H1 (cell line): ENCODE results near the gene MED31.
A peak's percentile ranks its signal among the peaks of the same experiment; 100 is the strongest.

ENCODE experiments used
- CHD1 ChIP-seq: IDR thresholded peaks from 2 replicates; pipeline ENCODE4 v1.6.1; 2012; ENCODE audit warnings: low read depth, low read length, improper control_type of control experiment
- CREB1 ChIP-seq: IDR thresholded peaks from 2 replicates; pipeline ENCODE4 v1.6.1; 2012; ENCODE audit warnings: inconsistent platforms
- CTCF ChIP-seq, 3 experiments: IDR thresholded peaks; 1 replicate in 2 of 3; 2 replicates in 1 of 3; pipeline versions ENCODE4 v1.5.1 to v1.6.1; 2011; ENCODE audit warnings: low read length in 3 of 3, mild to moderate bottlenecking in 3 of 3, inconsistent platforms in 2 of 3, low read depth in 1 of 3, moderate library complexity in 1 of 3; ENCODE audit not compliant: insufficient read depth in 1 of 3; ENCODE audit errors: control extremely low read depth in 1 of 3
- POLR2AphosphoS5 ChIP-seq: IDR thresholded peaks from 2 replicates; pipeline ENCODE4 v1.6.1; 2011; ENCODE audit warnings: low read depth, low read length
- RFX5 ChIP-seq: IDR thresholded peaks from 2 replicates; pipeline ENCODE4 v1.6.1; 2011; ENCODE audit warnings: low read depth, low read length, improper control_type of control experiment, borderline replicate concordance
- RXRA ChIP-seq: IDR thresholded peaks from 2 replicates; pipeline ENCODE4 v1.6.1; 2011; ENCODE audit warnings: low read depth, mild to moderate bottlenecking, low read length, moderate library complexity; ENCODE audit not compliant: insufficient read depth
- SIN3A ChIP-seq, 2 experiments: IDR thresholded peaks in 1 of 2; conservative IDR thresholded peaks in 1 of 2; 2 replicates each; pipeline ENCODE4 v1.6.1; 2011 to 2012; ENCODE audit warnings: low read length in 2 of 2, improper control_type of control experiment in 1 of 2, low read depth in 1 of 2, mild to moderate bottlenecking in 1 of 2
- TBP ChIP-seq: IDR thresholded peaks from 2 replicates; pipeline ENCODE4 v1.6.1; 2011; ENCODE audit warnings: low read depth, low read length, improper control_type of control experiment
- ZNF274 ChIP-seq: IDR thresholded peaks from 2 replicates; pipeline ENCODE4 v1.7.0; 2012; ENCODE audit warnings: low read length, borderline replicate concordance; ENCODE audit errors: extremely low read depth

- TF ChIP-seq CHD1 (no peak), CTCF (IDR thresholded peaks at IDR 0.05; ENCODE audit: control extremely low read depth in 1 of 3, insufficient read depth in 1 of 3, low read depth in 1 of 3, low read length in 3 of 3) (no peak), ZNF274 (no peak), RFX5 (no peak), RXRA (no peak), SIN3A (conservative IDR thresholded peaks at IDR 0.05 in 1 of 2, IDR thresholded peaks at IDR 0.05 in 1 of 2; ENCODE audit: low read depth in 1 of 2, low read length in 2 of 2) (peak; percentile 47 to 86; a peak in 2 of 4 replicates), CREB1 (no peak; the same call in 1 of the 2 replicates), TBP (peak; percentile 71), POLR2AphosphoS5 (peak; percentile 83)
These were observed 10.7 kb downstream of the MED31 start, which contains the start of the genes KIAA0753 and TXNDC17 for GRCh38 chr17:6640536-6641246.
